ENCODE data around the gene PIGW. TPM values are rescaled to one million over a fixed set of nuclear protein-coding genes. Genes with fewer than 3 reads are reported as not detected.
A peak's percentile ranks its signal among the peaks of the same experiment; 100 is the strongest.
"Not testable (repeated sequence)": the region's sequence is repeated elsewhere in the genome, so short reads cannot be mapped to it uniquely, and the experiment has no call there.

PIGW gene
- total RNA-seq = 3.9 and 14.6 TPM in 2 replicates

GRCh38 chr17:36534840-36535668 lies at the start of gene PIGW, which contains the start of gene MYO19:
PIGW (plus strand) TSS chr17:36534987; CDS start chr17:36537102, 2,115 bp downstream.
MYO19 (minus strand) TSS chr17:36534868; CDS start chr17:36532538, 2,330 bp downstream.
- peak; percentile 93 for DNase-seq

- no peak for DNase-seq
Measured at GRCh38 chr17:36485027-36485426, 49.8 kb upstream of the PIGW start.

- no peak for DNase-seq
Measured at GRCh38 chr17:36485805-36486203, 49.0 kb upstream of the PIGW start.

GRCh38 chr17:36486204-36487194 lies 48.3 kb upstream of the PIGW start, which contains the start of gene ZNHIT3:
ZNHIT3 (plus strand) TSS chr17:36486681; CDS start chr17:36486700, 19 bp downstream.
- peak; percentile 96 for DNase-seq

GRCh38 chr17:36493956-36494355 lies 40.8 kb upstream of the PIGW start:
- no peak for DNase-seq

- DNase-seq = no peak
Measured at GRCh38 chr17:36494674-36495073, 40.1 kb upstream of the PIGW start.

GRCh38 chr17:36495076-36495578 lies 39.7 kb upstream of the PIGW start:
- no peak for DNase-seq

GRCh38 chr17:36496018-36496789 lies 38.6 kb upstream of the PIGW start:
- DNase-seq = no peak

GRCh38 chr17:36498155-36498554 lies 36.6 kb upstream of the PIGW start:
- no peak for DNase-seq

GRCh38 chr17:36498560-36499300 lies 36.1 kb upstream of the PIGW start:
- DNase-seq = no peak

- DNase-seq = no peak
Measured at GRCh38 chr17:36500745-36501225, 34.0 kb upstream of the PIGW start.

- no peak for DNase-seq
Measured at GRCh38 chr17:36501351-36501750, 33.4 kb upstream of the PIGW start.

- DNase-seq = no peak
Measured at GRCh38 chr17:36501963-36502362, 32.8 kb upstream of the PIGW start.

GRCh38 chr17:36503456-36504155 lies 31.2 kb upstream of the PIGW start:
- DNase-seq = no peak

GRCh38 chr17:36504156-36504545 lies 30.6 kb upstream of the PIGW start:
- DNase-seq = no peak

- no peak for DNase-seq
Measured at GRCh38 chr17:36505171-36505570, 29.6 kb upstream of the PIGW start.

GRCh38 chr17:36506249-36506826 lies 28.4 kb upstream of the PIGW start:
- DNase-seq = no peak

- DNase-seq = no peak
Measured at GRCh38 chr17:36506831-36507230, 28.0 kb upstream of the PIGW start.

- no peak for DNase-seq
Measured at GRCh38 chr17:36507266-36507665, 27.5 kb upstream of the PIGW start.

- DNase-seq = not testable (repeated sequence)
Measured at GRCh38 chr17:36508439-36508838, 26.3 kb upstream of the PIGW start.

Measured in dermis blood vessel endothelial cell (primary cell).